ENCODE measurements around the gene UGT8. TPM values are rescaled to one million over a fixed set of nuclear protein-coding genes. Genes with fewer than 3 reads are reported as not detected.

The UGT8 gene
- polyA plus RNA-seq, 1 of the 3 experiments (the other 2 are of a cell fraction): not detected

DNA sequence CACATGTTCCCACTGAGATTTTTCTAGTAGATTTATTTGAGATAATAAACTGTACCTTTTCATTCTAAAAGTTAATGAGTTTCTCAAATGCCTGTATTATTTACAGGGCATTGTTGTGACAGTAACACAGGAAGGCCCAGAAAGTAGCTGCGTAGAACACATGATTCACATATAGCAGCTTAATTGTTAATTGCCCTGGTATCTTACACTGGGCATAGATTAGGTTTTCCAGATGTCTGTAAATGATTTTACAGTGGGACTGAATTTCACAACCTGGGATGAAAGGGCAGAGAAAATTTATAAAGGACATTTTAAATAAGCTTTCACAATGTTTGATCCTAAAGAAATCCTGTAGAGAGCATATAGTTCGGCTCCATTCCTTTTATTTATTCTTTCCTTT is 27.6 kb downstream of the UGT8 start:
- no peaks in the 10 kb centered on the region for H3K36me3 ChIP-seq (replicated peaks in 1 of 2; ENCODE audit: control insufficient read depth in 1 of 2, insufficient read depth in 2 of 2, low read length in 1 of 2)
- WGBS (ENCODE audit: low lambda C conversion rate): 23% methylated on average over 2 of the region's 2 CpGs
- no peak for TF ChIP-seq EZH2phosphoT487 (IDR thresholded peaks at IDR 0.05; ENCODE audit: borderline replicate concordance, low read depth)
- TF ChIP-seq, protein P1, sequence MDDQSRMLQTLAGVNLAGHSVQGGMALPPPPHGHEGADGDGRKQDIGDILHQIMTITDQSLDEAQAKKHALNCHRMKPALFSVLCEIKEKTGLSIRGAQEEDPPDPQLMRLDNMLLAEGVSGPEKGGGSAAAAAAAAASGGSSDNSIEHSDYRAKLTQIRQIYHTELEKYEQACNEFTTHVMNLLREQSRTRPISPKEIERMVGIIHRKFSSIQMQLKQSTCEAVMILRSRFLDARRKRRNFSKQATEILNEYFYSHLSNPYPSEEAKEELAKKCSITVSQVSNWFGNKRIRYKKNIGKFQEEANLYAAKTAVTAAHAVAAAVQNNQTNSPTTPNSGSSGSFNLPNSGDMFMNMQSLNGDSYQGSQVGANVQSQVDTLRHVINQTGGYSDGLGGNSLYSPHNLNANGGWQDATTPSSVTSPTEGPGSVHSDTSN (IDR thresholded peaks at IDR 0.05): no peak
- TF ChIP-seq EP300 (IDR thresholded peaks at IDR 0.05; ENCODE audit: borderline replicate concordance in 1 of 2, low read depth in 1 of 2, low read length in 1 of 2): no peak
- no peak for TF ChIP-seq JUND (IDR thresholded peaks at IDR 0.05)
- no peak for TF ChIP-seq NFIC (IDR thresholded peaks at IDR 0.05; ENCODE audit: borderline replicate concordance)
- TF ChIP-seq CHD2 (IDR thresholded peaks at IDR 0.05; ENCODE audit: low read length, partially characterized antibody): no peak
- no peak for TF ChIP-seq SIN3A (IDR thresholded peaks at IDR 0.05; ENCODE audit: borderline replicate concordance, low read depth, low read length)
- TF ChIP-seq, protein P2, sequence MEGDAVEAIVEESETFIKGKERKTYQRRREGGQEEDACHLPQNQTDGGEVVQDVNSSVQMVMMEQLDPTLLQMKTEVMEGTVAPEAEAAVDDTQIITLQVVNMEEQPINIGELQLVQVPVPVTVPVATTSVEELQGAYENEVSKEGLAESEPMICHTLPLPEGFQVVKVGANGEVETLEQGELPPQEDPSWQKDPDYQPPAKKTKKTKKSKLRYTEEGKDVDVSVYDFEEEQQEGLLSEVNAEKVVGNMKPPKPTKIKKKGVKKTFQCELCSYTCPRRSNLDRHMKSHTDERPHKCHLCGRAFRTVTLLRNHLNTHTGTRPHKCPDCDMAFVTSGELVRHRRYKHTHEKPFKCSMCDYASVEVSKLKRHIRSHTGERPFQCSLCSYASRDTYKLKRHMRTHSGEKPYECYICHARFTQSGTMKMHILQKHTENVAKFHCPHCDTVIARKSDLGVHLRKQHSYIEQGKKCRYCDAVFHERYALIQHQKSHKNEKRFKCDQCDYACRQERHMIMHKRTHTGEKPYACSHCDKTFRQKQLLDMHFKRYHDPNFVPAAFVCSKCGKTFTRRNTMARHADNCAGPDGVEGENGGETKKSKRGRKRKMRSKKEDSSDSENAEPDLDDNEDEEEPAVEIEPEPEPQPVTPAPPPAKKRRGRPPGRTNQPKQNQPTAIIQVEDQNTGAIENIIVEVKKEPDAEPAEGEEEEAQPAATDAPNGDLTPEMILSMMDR (IDR thresholded peaks at IDR 0.05): no peak
- no peaks in the 10 kb centered on the region for H3K4me1 ChIP-seq (ENCODE audit: control insufficient read depth in 1 of 2, insufficient read depth in 2 of 2, low read depth in 1 of 2, low read length in 1 of 2)
- no peak overlapping the region for H2AFZ ChIP-seq (ENCODE audit: low read depth)
- no peaks in the 10 kb centered on the region for H3K9me2 ChIP-seq
- ChIA-PET CTCF (no interaction called here), POLR2A (no interaction called here)
- no peak for DNase-seq
- H4K20me1 ChIP-seq (ENCODE audit: insufficient read depth): no peaks in the 10 kb centered on the region
- H3K79me2 ChIP-seq (ENCODE audit: insufficient read depth): no peaks in the 10 kb centered on the region
- H3K4me2 ChIP-seq: no peak overlapping the region
- no peak overlapping the region for H3K27ac ChIP-seq (ENCODE audit: low read depth in 2 of 2, low read length in 1 of 2)
- H3F3A ChIP-seq (replicated peaks; ENCODE audit: insufficient read depth): no peaks in the 10 kb centered on the region
- H3K9me3 ChIP-seq: no peaks in the 10 kb centered on the region
- H3K27me3 ChIP-seq (ENCODE audit: insufficient read depth): 0 out of 2 replicates have a peak, but pooled peaks cover 3% of the 10 kb centered on the region
- no peak overlapping the region for H3K4me3 ChIP-seq (ENCODE audit: low read depth in 2 of 2, low read length in 1 of 2)
- H3K9ac ChIP-seq: no peak overlapping the region

DNA sequence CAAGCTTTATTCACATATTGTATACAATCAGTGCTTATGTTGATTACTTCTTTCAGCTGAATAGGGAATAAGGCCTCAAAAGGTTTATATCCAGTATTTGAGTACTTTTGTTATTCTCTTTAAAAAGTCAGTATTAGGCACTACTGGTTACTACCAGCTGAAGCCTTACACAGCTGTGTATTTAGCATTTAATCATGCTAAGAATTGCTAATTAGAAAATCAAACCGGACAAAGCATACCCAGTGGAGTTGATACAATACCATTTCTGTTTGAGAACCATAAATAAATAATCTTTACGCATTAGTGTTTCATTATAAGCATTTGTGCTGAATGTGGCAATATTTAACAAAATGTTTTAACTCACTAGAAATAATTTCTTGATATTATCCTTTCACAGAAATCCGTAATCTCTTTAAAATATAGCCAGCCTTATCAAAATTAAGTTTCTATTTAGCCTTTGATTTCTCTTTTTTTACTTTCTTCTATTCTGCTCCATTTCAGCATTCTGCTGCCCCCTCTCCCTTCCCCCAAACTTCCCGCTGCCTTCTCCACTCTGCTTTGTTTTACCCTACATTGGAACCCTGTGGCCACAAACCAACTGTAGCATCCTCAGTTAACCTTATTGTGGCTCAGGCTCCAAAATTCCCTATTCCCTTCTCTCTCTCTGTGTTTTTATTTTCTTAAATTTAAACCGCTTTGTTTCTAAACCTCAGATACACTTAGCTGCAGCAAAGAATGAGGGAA is 37.8 kb downstream of the UGT8 start:
- H3K79me2 ChIP-seq (ENCODE audit: insufficient read depth): no peaks in the 10 kb centered on the region
- no peaks in the 10 kb centered on the region for H3K9me2 ChIP-seq
- no peak overlapping the region for H3K4me2 ChIP-seq
- no peaks in the 10 kb centered on the region for H3K9me3 ChIP-seq
- POLR2A ChIA-PET: no interaction called here
- no peak overlapping the region for H3K27ac ChIP-seq (ENCODE audit: low read depth in 2 of 2, low read length in 1 of 2)
- peaks cover 7% of the 10 kb centered on the region; the same call in 1 of the 2 replicates for H3K27me3 ChIP-seq (ENCODE audit: insufficient read depth)
- H3K4me3 ChIP-seq (ENCODE audit: low read depth in 2 of 2, low read length in 1 of 2): no peak overlapping the region
- WGBS (ENCODE audit: low lambda C conversion rate): 14% methylated on average over 5 of the region's 5 CpGs
- CTCF ChIA-PET: interaction anchor here (0.7 to 2.5 kb wide), 3 partner anchors 22 to 886 kb away, joined by 4 to 10 read pairs (median 4); no protein-coding TSS in a partner anchor
- H3K4me1 ChIP-seq (ENCODE audit: control insufficient read depth in 1 of 2, insufficient read depth in 2 of 2, low read depth in 1 of 2, low read length in 1 of 2): no peaks in the 10 kb centered on the region
- no peak overlapping the region for H3K9ac ChIP-seq
- DNase-seq: no peak
- H3F3A ChIP-seq (replicated peaks; ENCODE audit: insufficient read depth): no peaks in the 10 kb centered on the region
- no peaks in the 10 kb centered on the region for H4K20me1 ChIP-seq (ENCODE audit: insufficient read depth)
- H3K36me3 ChIP-seq (replicated peaks in 1 of 2; ENCODE audit: control insufficient read depth in 1 of 2, insufficient read depth in 2 of 2, low read length in 1 of 2): no peaks in the 10 kb centered on the region
- H2AFZ ChIP-seq (ENCODE audit: low read depth): no peak overlapping the region
- no peak for TF ChIP-seq RFX5 (IDR thresholded peaks at IDR 0.05; ENCODE audit: low read length)
- no peak for TF ChIP-seq NRF1 (IDR thresholded peaks at IDR 0.05; ENCODE audit: low read depth, low read length)
- no peak for TF ChIP-seq SMC3 (IDR thresholded peaks at IDR 0.05; ENCODE audit: low read depth, low read length)
- no peak for TF ChIP-seq POLR2AphosphoS5 (IDR thresholded peaks at IDR 0.05; ENCODE audit: low read depth, low read length)
- TF ChIP-seq RCOR1 (IDR thresholded peaks at IDR 0.05; ENCODE audit: low read length): no peak
- no peak for TF ChIP-seq TEAD4 (IDR thresholded peaks at IDR 0.05; ENCODE audit: borderline replicate concordance, insufficient read depth)
- TF ChIP-seq, protein P3, sequence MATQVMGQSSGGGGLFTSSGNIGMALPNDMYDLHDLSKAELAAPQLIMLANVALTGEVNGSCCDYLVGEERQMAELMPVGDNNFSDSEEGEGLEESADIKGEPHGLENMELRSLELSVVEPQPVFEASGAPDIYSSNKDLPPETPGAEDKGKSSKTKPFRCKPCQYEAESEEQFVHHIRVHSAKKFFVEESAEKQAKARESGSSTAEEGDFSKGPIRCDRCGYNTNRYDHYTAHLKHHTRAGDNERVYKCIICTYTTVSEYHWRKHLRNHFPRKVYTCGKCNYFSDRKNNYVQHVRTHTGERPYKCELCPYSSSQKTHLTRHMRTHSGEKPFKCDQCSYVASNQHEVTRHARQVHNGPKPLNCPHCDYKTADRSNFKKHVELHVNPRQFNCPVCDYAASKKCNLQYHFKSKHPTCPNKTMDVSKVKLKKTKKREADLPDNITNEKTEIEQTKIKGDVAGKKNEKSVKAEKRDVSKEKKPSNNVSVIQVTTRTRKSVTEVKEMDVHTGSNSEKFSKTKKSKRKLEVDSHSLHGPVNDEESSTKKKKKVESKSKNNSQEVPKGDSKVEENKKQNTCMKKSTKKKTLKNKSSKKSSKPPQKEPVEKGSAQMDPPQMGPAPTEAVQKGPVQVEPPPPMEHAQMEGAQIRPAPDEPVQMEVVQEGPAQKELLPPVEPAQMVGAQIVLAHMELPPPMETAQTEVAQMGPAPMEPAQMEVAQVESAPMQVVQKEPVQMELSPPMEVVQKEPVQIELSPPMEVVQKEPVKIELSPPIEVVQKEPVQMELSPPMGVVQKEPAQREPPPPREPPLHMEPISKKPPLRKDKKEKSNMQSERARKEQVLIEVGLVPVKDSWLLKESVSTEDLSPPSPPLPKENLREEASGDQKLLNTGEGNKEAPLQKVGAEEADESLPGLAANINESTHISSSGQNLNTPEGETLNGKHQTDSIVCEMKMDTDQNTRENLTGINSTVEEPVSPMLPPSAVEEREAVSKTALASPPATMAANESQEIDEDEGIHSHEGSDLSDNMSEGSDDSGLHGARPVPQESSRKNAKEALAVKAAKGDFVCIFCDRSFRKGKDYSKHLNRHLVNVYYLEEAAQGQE (IDR thresholded peaks at IDR 0.05; ENCODE audit: low read depth, low read length): no peak
- TF ChIP-seq MEF2A (IDR thresholded peaks at IDR 0.05; ENCODE audit: borderline replicate concordance, low read depth): no peak
- TF ChIP-seq RAD21 (IDR thresholded peaks at IDR 0.05; ENCODE audit: low read length): no peak
- no peak for TF ChIP-seq JUND (IDR thresholded peaks at IDR 0.05)
- TF ChIP-seq, protein P2 (IDR thresholded peaks at IDR 0.05): no peak
- no peak for TF ChIP-seq YY1 (IDR thresholded peaks at IDR 0.05; ENCODE audit: low read depth)
- no peak for TF ChIP-seq FOXJ3 (CRISPR knock-in tag; IDR thresholded peaks at IDR 0.05)

Measured in SK-N-SH (cell line).